ENCODE measurements around the gene DMWD. TPM values are rescaled to one million over a fixed set of nuclear protein-coding genes. Genes with fewer than 3 reads are reported as not detected.

DMWD gene
- total and polyA plus RNA-seq, 2 of the 13 experiments (the other 11 are each of a cell fraction or from before 2014, with no cell fraction given) = 10.3 to 14.9 TPM

DNA sequence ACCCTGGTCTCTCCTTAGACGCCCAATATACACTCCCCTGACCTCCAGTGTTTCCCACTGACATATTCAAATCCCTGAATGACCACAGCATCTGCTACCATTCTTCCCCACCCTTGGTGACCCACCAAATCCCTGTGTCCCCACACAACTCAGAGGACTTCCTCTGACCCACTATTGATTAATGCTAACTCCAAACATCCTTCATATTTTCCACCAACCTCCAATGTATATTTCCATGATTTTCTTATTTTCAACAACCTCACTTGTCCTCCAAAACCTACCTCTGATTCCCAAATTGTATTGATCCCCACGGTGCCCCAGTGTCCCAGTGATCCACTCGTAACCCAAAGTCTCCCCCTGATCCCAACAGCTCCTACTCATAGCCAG is 526 bp upstream of the DMWD start:
- ChIA-PET POLR2A (interaction anchor here (0.6 to 2.3 kb wide), 14 partner anchors 12 to 110 kb away, joined by 3 to 23 read pairs (median 3); partner anchors contain the start of genes MYPOP, SIX5 and SYMPK), CTCF (ENCODE audit: low intra/inter-chr PET ratio, low total read pairs) (interaction anchor here (1.3 kb wide), 1 partner anchor 90 kb away, joined by 5 read pairs; no protein-coding TSS in a partner anchor)
- FAIRE-seq (no peak), ATAC-seq (no peak), DNase-seq (ENCODE audit: low spot score) (no peak)
- peaks cover 20% of the 10 kb centered on the region for H3K4me1 ChIP-seq (ENCODE audit: insufficient read depth, low read length)
- H3K27me3 ChIP-seq (ENCODE audit: control insufficient read depth in 1 of 2, insufficient read depth in 2 of 2, low read length in 2 of 2) = peaks cover 0 to 9% of the 10 kb centered on the region in 2 experiments; a peak in 1 of 5 replicates
- BruUV-seq (replicated peaks) = no TSS peak
- intact Hi-C loops (cut with micrococcal nuclease; ENCODE audit: unreplicated experiment) (no loop called here), in situ Hi-C loops (cut with HindIII; ENCODE audit: extremely low pct_ligation_motif_present, low pct_unique_long_range_greater_than_20kb) (no loop called here)
- no peaks in the 10 kb centered on the region for H4K20me1 ChIP-seq (ENCODE audit: insufficient read depth, low read length)
- no peak overlapping the region for H2AFZ ChIP-seq (ENCODE audit: low read length)
- no peak overlapping the region for H3K4me3 ChIP-seq (replicated peaks in 1 of 3; ENCODE audit: insufficient read depth in 1 of 3, low read depth in 2 of 3, low read length in 3 of 3)
- TF ChIP-seq ZNF12 (CRISPR knock-in tag; IDR thresholded peaks at IDR 0.05) = no peak
- TF ChIP-seq NFKBIZ (CRISPR knock-in tag; IDR thresholded peaks at IDR 0.05) = 0 out of 2 replicates have a peak, but pooled peaks have one; percentile 9
- H3K4me2 ChIP-seq (ENCODE audit: low read depth, low read length) = peak overlapping the region; percentile 38
- no peak overlapping the region for H3K9ac ChIP-seq (ENCODE audit: insufficient read depth, low read depth, low read length)
- peaks cover 11 to 18% of the 10 kb centered on the region in 2 experiments for H3K36me3 ChIP-seq (replicated peaks in 1 of 2; ENCODE audit: control insufficient read depth in 1 of 2, insufficient read depth in 2 of 2, low read length in 2 of 2)
- no peaks in the 10 kb centered on the region for H3K9me3 ChIP-seq (ENCODE audit: low read length)
- WGBS (ENCODE audit: low lambda C conversion rate) = 13% methylated on average over 3 of the region's 3 CpGs
- no peak overlapping the region for H3K27ac ChIP-seq (ENCODE audit: extremely low read length, insufficient read depth, low read length)
- H3K79me2 ChIP-seq (ENCODE audit: insufficient read depth, low read length) = peaks cover 14% of the 10 kb centered on the region

DNA sequence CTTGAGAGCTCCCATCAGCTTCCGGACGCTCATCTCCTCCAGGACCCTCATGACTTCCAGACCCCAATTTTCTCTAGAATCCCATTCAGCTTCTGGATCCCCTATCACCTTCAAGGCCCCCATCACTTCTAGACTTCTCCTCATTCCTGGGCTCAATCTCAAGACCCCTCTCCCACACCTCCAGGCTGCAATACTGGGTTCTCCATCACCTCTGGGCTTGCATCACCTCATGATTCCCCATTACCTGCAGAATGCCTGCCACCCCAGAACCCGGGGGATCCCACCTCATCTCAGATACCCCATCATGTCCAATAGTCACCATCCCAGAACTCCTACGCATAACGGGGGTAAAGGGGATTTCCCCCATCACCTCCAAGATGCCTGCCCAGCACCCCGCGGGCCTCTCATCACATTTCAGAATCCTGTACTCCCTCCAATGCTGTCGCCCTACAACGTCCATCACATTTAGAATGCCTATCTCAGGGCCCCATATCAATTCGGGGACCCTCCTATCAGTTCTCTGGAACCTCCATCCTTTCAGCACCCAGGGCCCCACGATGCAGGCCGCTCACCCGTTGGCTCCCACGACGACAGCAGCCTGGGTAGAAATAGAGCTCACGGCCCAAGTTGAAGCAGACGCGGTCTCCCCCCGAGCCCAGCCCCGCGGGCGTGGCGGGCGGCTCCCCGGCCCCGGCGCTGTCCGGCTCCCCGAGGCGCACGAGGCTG is 738 bp downstream of the DMWD start:
- Histone ChIP-seq H2AFZ (ENCODE audit: low read length) (no peak overlapping the region), H3K27ac (ENCODE audit: extremely low read length, insufficient read depth, low read length) (peak overlapping the region; percentile 35), H3K27me3 (ENCODE audit: control insufficient read depth in 1 of 2, insufficient read depth in 2 of 2, low read length in 2 of 2) (peaks cover 0 to 9% of the 10 kb centered on the region in 2 experiments; a peak in 1 of 5 replicates), H3K4me3 (replicated peaks in 1 of 3; ENCODE audit: insufficient read depth in 1 of 3, low read depth in 2 of 3, low read length in 3 of 3) (peak overlapping the region; percentile 93 to 99 (median 94)), H4K20me1 (ENCODE audit: insufficient read depth, low read length) (no peaks in the 10 kb centered on the region), H3K36me3 (replicated peaks in 1 of 2; ENCODE audit: control insufficient read depth in 1 of 2, insufficient read depth in 2 of 2, low read length in 2 of 2) (peaks cover 11 to 27% of the 10 kb centered on the region in 2 experiments), H3K9ac (ENCODE audit: insufficient read depth, low read depth, low read length) (peak overlapping the region; percentile 88), H3K4me2 (ENCODE audit: low read depth, low read length) (peak overlapping the region; percentile 100), H3K4me1 (ENCODE audit: insufficient read depth, low read length) (peaks cover 20% of the 10 kb centered on the region), H3K79me2 (ENCODE audit: insufficient read depth, low read length) (peaks cover 14% of the 10 kb centered on the region), H3K9me3 (ENCODE audit: low read length) (no peaks in the 10 kb centered on the region)
- DNase-seq (ENCODE audit: low spot score) = no peak
- TF ChIP-seq ZNF326 (CRISPR knock-in tag; IDR thresholded peaks at IDR 0.05; ENCODE audit: borderline replicate concordance) (no peak), AGO2 (optimal IDR thresholded peaks at IDR 0.05; ENCODE audit: low read depth, low read length) (peak; percentile 18), ZNF564 (CRISPR knock-in tag; IDR thresholded peaks at IDR 0.05) (no peak), ZNF768 (CRISPR knock-in tag; IDR thresholded peaks at IDR 0.05) (no peak), FLYWCH1 (CRISPR knock-in tag; IDR thresholded peaks at IDR 0.05) (0 out of 2 replicates have a peak, but pooled peaks have one; percentile 16), CHCHD3 (CRISPR knock-in tag; IDR thresholded peaks at IDR 0.05) (no peak), ZNF274 (CRISPR knock-in tag; IDR thresholded peaks at IDR 0.05) (0 out of 2 replicates have a peak, but pooled peaks have one; percentile 7), FOXA3 (CRISPR knock-in tag; IDR thresholded peaks at IDR 0.05) (no peak)
- TF ChIP-seq, protein P1, sequence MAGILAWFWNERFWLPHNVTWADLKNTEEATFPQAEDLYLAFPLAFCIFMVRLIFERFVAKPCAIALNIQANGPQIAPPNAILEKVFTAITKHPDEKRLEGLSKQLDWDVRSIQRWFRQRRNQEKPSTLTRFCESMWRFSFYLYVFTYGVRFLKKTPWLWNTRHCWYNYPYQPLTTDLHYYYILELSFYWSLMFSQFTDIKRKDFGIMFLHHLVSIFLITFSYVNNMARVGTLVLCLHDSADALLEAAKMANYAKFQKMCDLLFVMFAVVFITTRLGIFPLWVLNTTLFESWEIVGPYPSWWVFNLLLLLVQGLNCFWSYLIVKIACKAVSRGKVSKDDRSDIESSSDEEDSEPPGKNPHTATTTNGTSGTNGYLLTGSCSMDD (CRISPR knock-in tag; IDR thresholded peaks at IDR 0.05) = no peak
- TF ChIP-seq, protein P2, sequence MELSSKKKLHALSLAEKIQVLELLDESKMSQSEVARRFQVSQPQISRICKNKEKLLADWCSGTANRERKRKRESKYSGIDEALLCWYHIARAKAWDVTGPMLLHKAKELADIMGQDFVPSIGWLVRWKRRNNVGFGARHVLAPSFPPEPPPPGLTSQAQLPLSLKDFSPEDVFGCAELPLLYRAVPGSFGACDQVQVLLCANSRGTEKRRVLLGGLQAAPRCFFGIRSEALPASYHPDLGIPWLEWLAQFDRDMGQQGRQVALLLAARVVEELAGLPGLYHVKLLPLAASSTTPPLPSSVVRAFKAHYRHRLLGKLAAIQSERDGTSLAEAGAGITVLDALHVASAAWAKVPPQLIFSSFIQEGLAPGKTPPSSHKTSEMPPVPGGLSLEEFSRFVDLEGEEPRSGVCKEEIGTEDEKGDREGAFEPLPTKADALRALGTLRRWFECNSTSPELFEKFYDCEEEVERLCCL (CRISPR knock-in tag; IDR thresholded peaks at IDR 0.05; ENCODE audit: borderline replicate concordance) = no peak
- in situ Hi-C loops (cut with HindIII; ENCODE audit: extremely low pct_ligation_motif_present, low pct_unique_long_range_greater_than_20kb) (no loop called here), intact Hi-C loops (cut with micrococcal nuclease; ENCODE audit: unreplicated experiment) (no loop called here)
- 8% methylated on average over 30 of the region's 31 CpGs for WGBS (ENCODE audit: low lambda C conversion rate)
- FAIRE-seq = no peak
- BruUV-seq (replicated peaks) = TSS peak; percentile 55
- ATAC-seq = no peak
- ChIA-PET CTCF (ENCODE audit: low intra/inter-chr PET ratio, low total read pairs) (interaction anchor here (1.3 kb wide), 1 partner anchor 91 kb away, joined by 5 read pairs; no protein-coding TSS in a partner anchor), POLR2A (interaction anchor here (1.5 to 2.3 kb wide), 3 partner anchors 10 to 24 kb away, joined by 3 to 23 read pairs (median 14); partner anchors contain the start of genes DMPK and SIX5)
